Measurements from ENCODE around the gene UBE2QL1.

UBE2QL1 gene

DNA sequence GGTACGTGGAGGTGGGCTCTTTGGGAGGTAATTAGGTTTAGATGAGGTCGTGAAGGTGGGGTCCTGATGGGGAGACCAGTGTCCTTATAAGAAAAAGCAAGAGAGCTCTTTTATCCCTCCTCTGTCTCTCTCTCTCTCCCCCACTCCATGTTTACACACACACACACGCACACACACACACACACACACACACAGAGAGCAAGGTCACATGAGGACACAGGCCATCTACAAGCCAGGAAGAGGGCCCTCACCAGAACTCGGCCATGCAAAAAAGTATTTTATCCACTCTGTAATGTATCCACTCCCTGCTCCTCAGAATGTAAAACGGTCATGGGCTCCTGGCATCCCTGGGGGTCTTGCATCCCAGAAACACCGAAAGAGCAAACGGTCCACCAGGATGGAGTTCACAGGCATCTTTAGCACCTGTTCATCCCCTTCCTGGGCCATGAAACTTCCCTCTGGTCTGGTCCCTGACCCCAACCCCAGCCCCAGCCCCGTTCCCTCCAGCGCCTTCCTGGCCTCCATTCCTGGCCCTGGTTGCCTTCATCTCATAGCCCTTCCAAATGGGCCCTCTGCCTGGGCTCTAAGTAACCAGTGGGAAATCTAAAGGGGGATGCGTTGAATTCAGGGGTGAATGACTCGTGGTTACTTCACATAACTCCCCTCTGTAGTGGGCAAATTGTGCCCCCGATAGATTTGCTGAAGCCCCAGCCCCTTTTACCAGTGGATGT, 95.3 kb downstream of the UBE2QL1 start:
- DNase-seq (ENCODE audit: low read depth, low spot score), result no peak
- no peak overlapping the region for H3K4me3 ChIP-seq (ENCODE audit: low read length)

Measured in Jurkat, Clone E6-1 (cell line).